CD14-positive monocyte (primary cell): Measurements from ENCODE around the gene CCL27. TPM values are rescaled to one million over a fixed set of nuclear protein-coding genes. Genes with fewer than 3 reads are reported as not detected.
A peak's percentile ranks its signal among the peaks of the same experiment; 100 is the strongest.

ENCODE experiments used
- DNase-seq, 3 donors: peaks; one replicate each; pipeline ENCODE4 v3.0.0-alpha.2; 2011 to 2022
- H2AFZ ChIP-seq: 2 replicates; pipeline ENCODE4 v1.6.0; 2012; ENCODE audit warnings: mild to moderate bottlenecking, low read depth, low read length, inconsistent platforms; ENCODE audit not compliant: insufficient read depth, poor library complexity, severe bottlenecking
- H3K27ac ChIP-seq, 2 donors: 1 replicate in 1 of 2; 2 replicates in 1 of 2; pipeline ENCODE4 v1.5.1; 2012 to 2013; ENCODE audit warnings: low read length in 2 of 2, control low read depth in 1 of 2, inconsistent platforms in 1 of 2, low read depth in 1 of 2, mild to moderate bottlenecking in 1 of 2
- H3K27me3 ChIP-seq, 2 donors: one replicate each; pipeline versions ENCODE4 v1.6.0 to v1.6.1; 2011 to 2013; ENCODE audit warnings: low read length in 2 of 2; ENCODE audit not compliant: control insufficient read depth in 2 of 2, insufficient read depth in 2 of 2
- H3K36me3 ChIP-seq, 2 donors: replicated peaks in 1 of 2; 1 replicate in 1 of 2; 2 replicates in 1 of 2; pipeline versions ENCODE4 v1.5.1 to v1.6.1; 2012 to 2013; ENCODE audit warnings: low read length in 2 of 2, control low read depth in 1 of 2, inconsistent platforms in 1 of 2, mild to moderate bottlenecking in 1 of 2; ENCODE audit not compliant: insufficient read depth in 2 of 2, control insufficient read depth in 1 of 2
- H3K4me1 ChIP-seq, 2 donors: 1 replicate in 1 of 2; 2 replicates in 1 of 2; pipeline versions ENCODE4 v1.5.1 to v1.6.1; 2012 to 2013; ENCODE audit warnings: low read length in 2 of 2, control low read depth in 1 of 2, inconsistent platforms in 1 of 2, mild to moderate bottlenecking in 1 of 2, moderate library complexity in 1 of 2; ENCODE audit not compliant: insufficient read depth in 2 of 2, control insufficient read depth in 1 of 2
- H3K4me2 ChIP-seq: replicated peaks from 2 replicates; pipeline ENCODE3; 2012; ENCODE audit warnings: low read length, moderate library complexity, mild to moderate bottlenecking; ENCODE audit not compliant: poor library complexity, severe bottlenecking; ENCODE audit errors: extremely low read depth
- H3K4me3 ChIP-seq, 3 experiments: fragments of 200-600 bp in 1 of 3; sonication (generic) in 1 of 3; replicated peaks in 1 of 3; 1 replicate in 2 of 3; 2 replicates in 1 of 3; pipeline ENCODE4 v1.5.1; 2011 to 2013; ENCODE audit warnings: low read length in 3 of 3, mild to moderate bottlenecking in 3 of 3, control low read depth in 2 of 3, low read depth in 2 of 3, inconsistent platforms in 1 of 3, moderate library complexity in 1 of 3
- H3K79me2 ChIP-seq: 2 replicates; pipeline ENCODE4 v1.6.0; 2012; ENCODE audit warnings: mild to moderate bottlenecking, control low read depth, inconsistent platforms, low read length, moderate library complexity; ENCODE audit not compliant: insufficient read depth
- H3K9ac ChIP-seq: 2 replicates; pipeline ENCODE4 v1.6.0; 2017; ENCODE audit warnings: low read length, mild to moderate bottlenecking; ENCODE audit not compliant: insufficient read depth, poor library complexity, severe bottlenecking
- H3K9me3 ChIP-seq, 2 donors: replicated peaks in 1 of 2; 1 replicate in 1 of 2; 2 replicates in 1 of 2; pipeline versions ENCODE4 v1.5.1 to v1.6.1; 2012 to 2013; ENCODE audit warnings: low read length in 2 of 2, control low read depth in 1 of 2; ENCODE audit not compliant: control insufficient read depth in 1 of 2, insufficient read depth in 1 of 2
- H4K20me1 ChIP-seq: 2 replicates; pipeline ENCODE4 v1.6.0; 2012; ENCODE audit warnings: mild to moderate bottlenecking, low read length, control low read depth, moderate library complexity; ENCODE audit not compliant: insufficient read depth
- H3K27ac Mint-ChIP-seq, 7 donors: one replicate each; pipeline ENCODE4 v1.8.0; 2020; ENCODE audit warnings: mild to moderate bottlenecking in 7 of 7, mixed read lengths in 7 of 7, moderate library complexity in 6 of 7, inconsistent platforms in 2 of 7
- H3K27me3 Mint-ChIP-seq, 3 donors: one replicate each; pipeline ENCODE4 v1.8.0; 2021 to 2022; ENCODE audit warnings: low read depth in 3 of 3, mild to moderate bottlenecking in 3 of 3, mixed read lengths in 3 of 3, moderate library complexity in 3 of 3, inconsistent platforms in 1 of 3
- H3K36me3 Mint-ChIP-seq, 2 donors: one replicate each; pipeline ENCODE4 v1.8.0; 2020; ENCODE audit warnings: mixed read lengths in 2 of 2, inconsistent platforms in 1 of 2, mild to moderate bottlenecking in 1 of 2
- H3K4me1 Mint-ChIP-seq: one replicate; pipeline ENCODE4 v1.8.0; 2020; ENCODE audit warnings: mild to moderate bottlenecking, mixed read lengths
- H3K4me3 Mint-ChIP-seq, 2 donors: one replicate each; pipeline ENCODE4 v1.8.0; 2020; ENCODE audit warnings: mild to moderate bottlenecking in 2 of 2, mixed read lengths in 2 of 2, moderate library complexity in 1 of 2
- H3K9me3 Mint-ChIP-seq, 7 donors: one replicate each; pipeline ENCODE4 v1.8.0; 2020 to 2022; ENCODE audit warnings: mixed read lengths in 7 of 7, mild to moderate bottlenecking in 6 of 7, moderate library complexity in 6 of 7, inconsistent platforms in 2 of 7
- CTCF ChIP-seq: fragments of 200-600 bp; IDR thresholded peaks from one replicate; pipeline ENCODE4 v1.8.0; 2022; ENCODE audit warnings: antibody characterized with exemption, mild to moderate bottlenecking
- WGBS: methylation state at CpG from one replicate; pipeline ENCODE4 v1.1.5; 2013; ENCODE audit warnings: missing lambda C conversion rate; ENCODE audit not compliant: insufficient coverage; 5-methylcytosine and 5-hydroxymethylcytosine counted together
- intact Hi-C, 2 donors: fragments of 100-400 bp; cut with micrococcal nuclease; formaldehyde crosslinking; loops; one replicate each; pipeline versions ENCODE4 v1.15.0 to v1.15.1; 2023
- polyA plus RNA-seq, 3 donors: library from polyadenylated mRNA; depleted of rRNA in 1 of 3; unstranded in 2 of 3; stranded (reverse) in 1 of 3; fragments of 300-500 nt in 2 of 3; fragments of >200 nt in 1 of 3; fragmentation: Illumina TruSeq in 2 of 3; gene quantifications; 1 replicate in 2 of 3; 2 replicates in 1 of 3; pipeline ENCODE4 v1.2.3, GENCODE V29; 2012 to 2021

CCL27 gene
- polyA plus RNA-seq, 3 donors, result not detected

- Mint-ChIP-seq H3K4me3 (peak within 1 kb of the TSS; percentile 89 to 97), H3K9me3 (peaks cover 3 to 29% (median 20%) of the 10 kb centered on the region in 7 donors), H3K27me3 (peaks cover 44% of the 10 kb centered on the region in 3 donors), H3K27ac (peak within 1 kb of the TSS; percentile 84 to 93 (median 88)), H3K4me1 (peaks cover 23% of the 10 kb centered on the region), H3K36me3 (peaks cover 34 to 44% of the 10 kb centered on the region in 2 donors)
- H2AFZ ChIP-seq, result peak within 1 kb of the TSS; percentile 96
- H3K9ac ChIP-seq, result peak within 1 kb of the TSS; percentile 80
- H3K27me3 ChIP-seq, result peaks cover 32 to 39% of the 10 kb centered on the region in 2 donors
- H3K4me2 ChIP-seq, result peak within 1 kb of the TSS; percentile 93
- H3K4me3 ChIP-seq, result peak within 1 kb of the TSS; percentile 68 to 88 (median 86)
- TF ChIP-seq CTCF, result no peak
- under 1% methylated on average over 40 of the region's 43 CpGs for WGBS
- peaks cover 14 to 20% of the 10 kb centered on the region in 2 donors for H3K4me1 ChIP-seq
- DNase-seq, result peak; percentile 92 to 98 (median 94)
- peak within 1 kb of the TSS; percentile 32 to 78 for H3K27ac ChIP-seq
- intact Hi-C loops, result no loop called here
- H4K20me1 ChIP-seq, result no peaks in the 10 kb centered on the region
- H3K79me2 ChIP-seq, result peaks cover 10% of the 10 kb centered on the region
- peaks cover 0 to 30% of the 10 kb centered on the region in 2 donors for H3K9me3 ChIP-seq
- H3K36me3 ChIP-seq, result peaks cover 28 to 35% of the 10 kb centered on the region in 2 donors
Observed at GRCh38 chr9:34620061-34620994, 42.1 kb downstream of the CCL27 start, which contains the start of gene DCTN3. TSS of gene DCTN3 (minus strand) at chr9:34620495. CDS start at chr9:34620464, 31 bp downstream.

- H3K4me2 ChIP-seq, result no peak overlapping the region
- no peak overlapping the region for H3K27ac ChIP-seq
- H3K9me3 ChIP-seq, result no peaks in the 10 kb centered on the region
- Mint-ChIP-seq H3K36me3 (peaks cover 46 to 55% of the 10 kb centered on the region in 2 donors), H3K27me3 (peaks cover 0 to 3% (median 0%) of the 10 kb centered on the region in 3 donors), H3K27ac (no peak overlapping the region), H3K4me1 (peaks cover 40% of the 10 kb centered on the region), H3K4me3 (no peak overlapping the region), H3K9me3 (peaks cover 0 to 3% (median 0%) of the 10 kb centered on the region in 7 donors)
- no peaks in the 10 kb centered on the region for H3K27me3 ChIP-seq
- H3K9ac ChIP-seq, result no peak overlapping the region
- WGBS, result no CpG with 5 or more reads among the region's 2 CpGs
- H3K4me3 ChIP-seq, result no peak overlapping the region
- peaks cover 23% of the 10 kb centered on the region for H3K79me2 ChIP-seq
- no peak for TF ChIP-seq CTCF
- no peak for DNase-seq
- H2AFZ ChIP-seq, result no peak overlapping the region
- peaks cover 33 to 40% of the 10 kb centered on the region in 2 donors for H3K4me1 ChIP-seq
- H3K36me3 ChIP-seq, result peaks cover 42 to 55% of the 10 kb centered on the region in 2 donors
- H4K20me1 ChIP-seq, result no peaks in the 10 kb centered on the region
- intact Hi-C loops, result loop anchor here in 1 of 2 donors (10.0 kb wide), 1 partner anchor 160 kb away; the partner anchor contains the start of genes DNAI1 and FAM219A
Observed at GRCh38 chr9:34615132-34615531, 47.3 kb downstream of the CCL27 start.
